ENCODE data around the gene STAT3.

- TF ChIP-seq POLR2A (IDR thresholded peaks at IDR 0.05; ENCODE audit: low read depth, low read length) (no peak), TAF1 (IDR thresholded peaks at IDR 0.05; ENCODE audit: borderline replicate concordance, low read depth, low read length) (no peak), POLR2AphosphoS5 (IDR thresholded peaks at IDR 0.05; ENCODE audit: low read depth, low read length) (no peak)
Measured at GRCh38 chr17:42334677-42335076, 53.6 kb downstream of the STAT3 start.
